Right cardiac atrium (tissue), 5 donors: ENCODE measurements around the gene FTSJ3. TPM values are rescaled to one million over a fixed set of nuclear protein-coding genes. Genes with fewer than 3 reads are reported as not detected.

Experiments used
- ATAC-seq, 2 donors: fragments of 200-7000 bp; cut with Tn5 transposase; one replicate each; pipeline versions ENCODE4 v1.8.0 to v1.9.1; 2020; ENCODE audit warnings: moderate library complexity in 2 of 2, mild to moderate bottlenecking in 1 of 2
- DNase-seq, 3 donors: peaks; one replicate each; pipeline ENCODE4 v3.0.0-alpha.2; 2020
- H3K27ac ChIP-seq: one replicate; pipeline ENCODE4 v1.5.1; 2013; ENCODE audit warnings: mild to moderate bottlenecking, low read length, control low read depth, moderate library complexity
- H3K27me3 ChIP-seq: one replicate; pipeline ENCODE4 v1.6.1; 2013; ENCODE audit not compliant: control insufficient read depth, insufficient read depth
- H3K4me1 ChIP-seq: one replicate; pipeline ENCODE4 v1.6.1; 2013; ENCODE audit warnings: low read length; ENCODE audit not compliant: control insufficient read depth, insufficient read depth
- H3K4me3 ChIP-seq: one replicate; pipeline ENCODE4 v1.5.1; 2013; ENCODE audit warnings: low read length, control low read depth
- H3K9me3 ChIP-seq: one replicate; pipeline ENCODE4 v1.6.1; 2013; ENCODE audit warnings: low read length; ENCODE audit not compliant: control insufficient read depth
- WGBS: extraction: QIAGEN DNeasy Blood & Tissue Kit; methylation state at CpG from one replicate; pipeline ENCODE4 v1.1.7; 2013; 5-methylcytosine and 5-hydroxymethylcytosine counted together
- intact Hi-C, 4 donors: fragments of 100-400 bp; cut with DNase I; formaldehyde crosslinking; loops; one replicate each; pipeline versions ENCODE4 v1.11.0 to v1.14.0; 2022 to 2023
- polyA plus RNA-seq: library from polyadenylated mRNA; stranded (reverse); fragments of 200-250 nt; gene quantifications from one replicate; pipeline ENCODE4 v1.2.3, GENCODE V29; 2013
- total RNA-seq, 4 donors: library from RNA; stranded (reverse); fragmentation: NEBNext Ultra II Directional; extraction: Animal tissue kit (Norgen Biotek cat#: 25700); gene quantifications; one replicate each; pipeline ENCODE4 v1.2.1, GENCODE V29; 2021
- donor health status: healthy with polysubstance abuse.
- donor health status: DM: no; HTN: yes; CAD: no.
- donor health status: DM: no; HTN: no; CAD: no.
- donor health status: DM: no; HTN: yes; CAD: no; lungs with severe emphysema.
- donor health status: DM: yes; HTN: yes; CAD: no.

Gene FTSJ3
- total and polyA plus RNA-seq, 5 donors: 17.2 to 52.3 (median 34.6) TPM

DNA sequence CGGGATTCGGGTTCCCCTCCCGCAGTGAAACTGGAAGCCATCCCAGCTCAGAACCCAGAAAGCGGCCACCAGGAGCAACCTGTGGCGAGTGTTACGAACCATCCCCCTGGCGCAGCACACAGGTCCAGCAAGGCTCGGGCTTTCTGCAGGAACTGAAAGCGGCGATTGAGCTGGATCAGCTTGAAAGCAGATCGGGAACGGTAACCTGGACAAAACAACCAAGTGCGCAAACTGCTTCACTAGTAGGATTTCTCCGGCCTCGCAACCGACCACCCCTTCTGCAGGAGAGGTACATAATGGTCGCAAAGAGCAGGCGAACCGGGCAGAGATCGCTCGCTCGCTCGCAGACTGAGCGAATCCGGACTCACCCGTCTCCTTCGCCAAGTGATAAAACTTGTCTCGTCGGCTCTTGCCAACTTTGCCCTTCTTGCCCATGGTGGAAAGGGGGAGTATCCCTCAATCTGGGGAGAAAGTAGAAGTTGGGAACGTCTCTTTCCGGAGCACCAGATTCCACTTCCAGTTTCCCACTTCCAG is 928 bp downstream of the FTSJ3 start:
- intact Hi-C loops: no loop called here
- WGBS: under 1% methylated on average over 31 of the region's 31 CpGs
- peak in 1 of 3 donors; percentile 74 for DNase-seq

DNA sequence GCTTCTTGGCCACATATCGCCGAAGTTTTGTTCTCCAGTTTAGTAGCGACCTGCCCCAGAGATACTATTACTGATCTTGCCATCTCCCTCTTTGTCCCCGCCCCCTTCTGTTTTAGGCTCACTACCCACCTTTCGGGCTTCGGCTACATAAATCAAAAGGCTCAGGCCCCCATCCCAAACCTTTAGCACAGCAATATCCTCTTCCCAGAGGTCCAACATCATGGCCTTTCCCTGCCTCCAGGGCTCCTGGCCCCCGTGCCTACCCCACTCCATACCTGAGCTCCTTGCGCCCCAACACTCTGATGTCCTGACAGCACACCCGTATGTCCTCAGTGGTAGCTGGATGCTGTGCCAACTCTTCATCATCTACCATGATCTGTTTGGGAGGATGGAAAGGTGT is 3.1 kb downstream of the FTSJ3 start:
- DNase-seq: peak in 1 of 3 donors; percentile 20

More for the DNA sequence above, 928 bp downstream of the FTSJ3 start:
- ATAC-seq: peak; percentile 1 to 2
- Histone ChIP-seq H3K4me1 (no peaks in the 10 kb centered on the region), H3K27ac (peak overlapping the region; percentile 86), H3K27me3 (no peaks in the 10 kb centered on the region), H3K9me3 (no peaks in the 10 kb centered on the region), H3K4me3 (peak overlapping the region; percentile 50)

DNA sequence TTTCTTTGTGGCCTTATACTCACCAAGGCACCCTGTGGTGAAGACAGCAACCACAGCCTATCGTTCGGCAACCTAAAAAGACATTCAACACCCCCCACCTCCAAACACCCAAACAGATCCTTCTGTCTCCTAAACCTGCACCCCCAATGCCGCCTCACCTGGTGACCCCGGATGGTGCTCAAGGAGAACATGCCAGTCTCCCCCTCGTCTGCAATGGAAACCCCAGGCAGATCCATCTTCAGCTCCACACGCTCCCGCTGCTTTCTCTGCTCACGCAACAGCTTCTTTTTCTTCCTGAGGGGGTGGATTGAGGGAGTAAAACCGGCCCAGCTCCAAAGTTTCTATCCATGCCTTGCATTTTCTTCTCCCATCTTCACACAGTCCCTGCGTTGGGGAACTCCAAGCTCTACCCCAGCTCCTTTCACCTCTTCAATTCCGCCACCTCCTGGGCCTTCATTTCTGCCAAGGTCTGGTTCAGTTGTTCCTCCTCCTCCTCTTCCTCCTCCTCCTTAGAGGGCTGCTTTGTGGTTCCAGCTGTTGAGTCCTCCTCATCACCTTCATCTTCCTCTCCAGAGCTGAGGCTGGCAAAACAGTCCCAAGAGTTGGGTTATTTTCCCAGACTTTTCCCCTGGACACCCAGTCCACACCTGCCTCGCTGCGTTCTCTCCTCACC is 3.7 kb downstream of the FTSJ3 start:
- intact Hi-C loops: no loop called here
- peak in 2 of 3 donors; percentile 26 to 45 for DNase-seq
- Histone ChIP-seq H3K27ac (no peak overlapping the region), H3K4me1 (peaks cover 8% of the 10 kb centered on the region), H3K9me3 (no peaks in the 10 kb centered on the region), H3K4me3 (no peak overlapping the region), H3K27me3 (no peaks in the 10 kb centered on the region)
- ATAC-seq: no peak
- 91% methylated on average over 13 of the region's 13 CpGs for WGBS

More for the DNA sequence above, 3.1 kb downstream of the FTSJ3 start:
- ATAC-seq: no peak
- Histone ChIP-seq H3K4me3 (no peak overlapping the region), H3K9me3 (no peaks in the 10 kb centered on the region), H3K27me3 (no peaks in the 10 kb centered on the region), H3K27ac (no peak overlapping the region), H3K4me1 (peaks cover 8% of the 10 kb centered on the region)
- 93% methylated on average over 9 of the region's 9 CpGs for WGBS
- intact Hi-C loops: no loop called here

DNA sequence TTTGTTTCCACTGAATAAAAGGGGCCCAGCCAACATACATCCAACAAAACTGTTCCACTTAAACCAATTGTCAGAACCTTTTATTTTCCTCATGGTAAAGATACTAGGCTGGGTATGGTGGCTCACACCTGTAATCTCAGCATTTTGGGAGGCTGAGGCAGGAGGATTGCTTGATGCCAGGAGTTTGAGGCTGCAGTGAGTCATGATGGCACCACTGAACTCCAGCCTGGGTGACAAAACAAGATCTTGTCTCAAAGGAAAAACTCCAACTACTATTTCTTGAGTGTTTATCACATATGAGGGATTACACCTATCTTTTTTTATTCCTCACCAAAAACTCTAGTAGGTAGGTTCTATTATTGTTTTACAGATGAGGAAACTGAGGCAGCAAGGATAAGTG is 4.9 kb downstream of the FTSJ3 start:
- Histone ChIP-seq H3K9me3 (no peaks in the 10 kb centered on the region), H3K27ac (no peak overlapping the region), H3K4me1 (peaks cover 8% of the 10 kb centered on the region), H3K27me3 (no peaks in the 10 kb centered on the region), H3K4me3 (no peak overlapping the region)
- intact Hi-C loops: no loop called here
- ATAC-seq: no peak
- no peak for DNase-seq

DNA sequence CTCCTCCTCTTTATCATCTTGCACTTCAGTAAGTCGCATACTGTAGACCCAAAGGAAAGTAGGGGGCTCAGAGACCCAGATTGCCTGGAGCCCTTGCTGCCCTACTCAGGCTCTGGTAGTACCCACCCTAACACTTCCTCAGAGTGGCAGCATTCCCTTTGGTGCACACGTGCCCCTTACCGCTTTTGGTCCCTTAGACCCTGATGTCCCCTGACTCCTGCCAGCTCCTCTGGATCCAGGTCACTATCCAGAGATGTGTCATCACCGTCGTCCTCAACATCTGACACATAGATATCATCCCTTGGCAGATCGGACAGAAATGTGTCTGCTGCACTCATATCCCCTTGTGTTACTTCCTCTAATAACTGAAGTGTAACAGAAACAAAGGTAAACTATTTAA is 5.7 kb downstream of the FTSJ3 start:
- DNase-seq (peak in 2 of 3 donors; percentile 53 to 67), ATAC-seq (peak; percentile 57 to 59)
- Histone ChIP-seq H3K27ac (peak overlapping the region; percentile 51), H3K4me3 (no peak overlapping the region), H3K9me3 (no peaks in the 10 kb centered on the region), H3K4me1 (peaks cover 8% of the 10 kb centered on the region), H3K27me3 (no peaks in the 10 kb centered on the region)
- 48% methylated on average over 6 of the region's 6 CpGs for WGBS
- intact Hi-C loops: no loop called here

DNA sequence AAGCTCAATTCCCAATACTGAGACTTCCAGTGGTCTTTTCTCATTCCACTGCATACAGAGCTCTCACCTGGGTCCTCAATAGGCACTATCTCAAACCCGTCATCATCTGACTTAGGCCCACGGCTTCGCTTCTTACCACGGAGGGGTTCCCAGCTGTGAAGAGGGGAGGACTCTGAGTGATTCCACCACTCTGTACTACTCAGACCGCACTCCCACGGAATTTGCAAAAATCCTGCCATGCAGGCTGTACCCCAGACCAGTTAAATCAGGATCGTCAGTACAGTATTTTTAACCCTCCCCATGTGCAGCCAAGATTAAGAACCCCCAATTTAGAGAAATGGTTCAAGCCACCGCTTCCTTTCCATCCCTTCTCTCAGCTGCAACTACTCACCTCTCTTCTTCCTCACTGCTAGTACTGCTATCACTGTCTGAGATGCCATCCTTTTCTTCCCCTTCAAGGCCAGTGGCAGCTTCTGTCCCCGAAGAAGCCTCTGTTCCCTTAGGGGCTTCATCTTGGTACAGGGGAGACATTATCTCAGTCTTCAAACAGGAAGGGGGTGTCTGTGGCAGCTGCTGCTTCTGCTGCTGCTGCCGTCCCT is 6.4 kb downstream of the FTSJ3 start:
- Histone ChIP-seq H3K27me3 (no peaks in the 10 kb centered on the region), H3K4me1 (peaks cover 8% of the 10 kb centered on the region), H3K9me3 (no peaks in the 10 kb centered on the region), H3K27ac (peak overlapping the region; percentile 51), H3K4me3 (no peak overlapping the region)
- 80% methylated on average over 10 of the region's 10 CpGs for WGBS
- intact Hi-C loops: no loop called here
- no peak for DNase-seq
- no peak for ATAC-seq

DNA sequence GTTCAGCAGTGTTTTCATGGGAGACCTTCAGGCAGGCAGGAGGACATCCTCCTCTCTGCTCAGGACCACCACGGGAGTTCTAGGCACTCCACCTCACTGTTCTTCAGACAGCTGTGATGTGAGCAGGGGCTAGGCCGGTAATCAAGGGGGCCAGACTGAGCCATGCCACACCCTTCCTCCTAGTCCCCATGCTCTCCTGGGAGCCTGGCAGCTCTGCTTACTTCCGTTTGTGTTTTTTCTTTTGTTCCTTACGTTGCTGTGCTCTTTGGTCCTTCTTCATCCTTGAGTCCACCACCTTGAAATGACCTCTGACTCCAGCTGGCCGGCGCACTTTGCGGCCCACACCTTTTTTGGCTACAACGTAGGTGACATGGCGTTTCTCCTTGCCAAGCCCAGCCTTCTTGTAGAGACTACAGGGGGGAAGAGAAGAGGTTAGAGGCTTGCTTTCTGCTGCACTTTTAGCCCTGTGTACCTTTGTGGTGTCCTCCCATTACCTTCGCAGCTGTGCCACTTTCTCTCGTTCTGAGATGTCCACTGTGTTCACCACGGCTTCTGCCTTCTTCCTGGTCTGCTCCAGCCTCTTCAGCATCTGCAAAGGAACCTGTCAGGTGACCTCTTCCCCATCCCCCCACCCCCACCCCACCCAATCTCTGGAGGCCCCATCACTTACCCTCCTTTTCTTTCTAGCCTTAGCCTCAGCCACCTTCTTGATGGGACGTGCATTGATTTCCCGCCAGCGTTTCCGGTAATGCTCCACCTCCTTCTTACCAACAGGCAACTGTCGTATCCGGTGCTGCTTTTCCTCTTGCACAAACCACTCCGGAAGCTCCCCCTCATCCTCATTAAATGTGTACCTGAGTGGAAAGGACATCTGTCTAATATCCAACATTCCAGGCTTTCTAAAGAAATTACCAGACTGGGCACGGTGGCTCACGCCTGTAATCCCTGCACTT is 7.6 kb downstream of the FTSJ3 start:
- H3K4me3 ChIP-seq: no peak overlapping the region
- ATAC-seq (peak; percentile 27 to 31), DNase-seq (peak in 1 of 3 donors; percentile 35)
- intact Hi-C loops: no loop called here
- H3K9me3 ChIP-seq: no peaks in the 10 kb centered on the region
- peak overlapping the region; percentile 39 for H3K27ac ChIP-seq
- H3K27me3 ChIP-seq: no peaks in the 10 kb centered on the region
- H3K4me1 ChIP-seq: peaks cover 8% of the 10 kb centered on the region
- WGBS: 59% methylated on average over 21 of the region's 21 CpGs

DNA sequence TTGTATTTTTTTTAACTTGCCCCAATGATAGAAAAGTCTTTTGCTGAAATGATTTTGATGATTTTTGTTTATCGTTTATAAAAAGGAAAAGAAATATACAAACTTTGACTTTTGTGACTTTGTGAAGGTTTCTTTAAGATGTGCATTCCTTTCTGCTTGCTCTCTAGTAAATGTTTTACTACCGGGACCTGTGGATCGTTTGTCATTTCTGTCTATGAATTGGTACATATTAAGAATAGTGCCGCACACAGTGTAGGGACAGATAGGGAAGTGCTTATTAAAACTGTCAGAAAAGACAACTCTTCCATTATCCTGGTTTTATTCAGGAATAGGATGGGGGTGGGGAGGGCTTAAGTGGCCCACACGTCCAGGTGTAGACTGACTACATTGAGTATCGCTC is 8.3 kb downstream of the FTSJ3 start:
- no peak overlapping the region for H3K27ac ChIP-seq
- no peaks in the 10 kb centered on the region for H3K9me3 ChIP-seq
- no peak for ATAC-seq
- H3K27me3 ChIP-seq: no peaks in the 10 kb centered on the region
- H3K4me3 ChIP-seq: no peak overlapping the region
- DNase-seq: no peak
- intact Hi-C loops: no loop called here
- WGBS: 72% methylated on average over 6 of the region's 6 CpGs
- H3K4me1 ChIP-seq: peaks cover 8% of the 10 kb centered on the region

DNA sequence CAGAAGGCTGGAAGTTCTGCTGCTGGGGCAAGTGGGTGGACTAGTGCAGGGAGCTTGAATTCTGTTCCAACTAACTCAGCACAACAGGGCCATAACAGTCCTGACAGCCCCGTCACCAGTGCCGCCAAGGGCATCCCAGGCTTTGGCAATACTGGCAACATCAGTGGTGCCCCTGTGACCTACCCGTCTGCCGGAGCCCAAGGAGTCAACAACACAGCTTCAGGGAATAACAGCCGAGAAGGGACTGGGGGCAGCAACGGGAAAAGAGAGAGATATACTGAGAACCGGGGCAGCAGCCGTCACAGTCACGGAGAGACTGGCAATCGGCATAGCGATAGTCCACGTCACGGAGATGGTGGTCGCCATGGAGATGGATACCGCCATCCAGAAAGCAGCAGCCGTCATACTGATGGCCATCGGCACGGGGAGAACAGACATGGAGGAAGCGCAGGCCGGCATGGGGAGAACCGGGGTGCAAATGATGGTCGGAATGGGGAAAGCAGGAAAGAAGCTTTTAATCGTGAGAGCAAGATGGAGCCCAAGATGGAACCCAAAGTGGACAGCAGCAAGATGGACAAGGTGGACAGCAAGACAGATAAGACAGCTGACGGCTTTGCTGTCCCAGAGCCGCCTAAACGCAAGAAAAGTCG is 9.6 kb downstream of the FTSJ3 start:
- H3K27me3 ChIP-seq: no peaks in the 10 kb centered on the region
- WGBS: 94% methylated on average over 27 of the region's 27 CpGs
- peaks cover 8% of the 10 kb centered on the region for H3K4me1 ChIP-seq
- peak in 1 of 3 donors; percentile 41 for DNase-seq
- H3K4me3 ChIP-seq: no peak overlapping the region
- intact Hi-C loops: no loop called here
- no peaks in the 10 kb centered on the region for H3K9me3 ChIP-seq
- no peak for ATAC-seq
- no peak overlapping the region for H3K27ac ChIP-seq

DNA sequence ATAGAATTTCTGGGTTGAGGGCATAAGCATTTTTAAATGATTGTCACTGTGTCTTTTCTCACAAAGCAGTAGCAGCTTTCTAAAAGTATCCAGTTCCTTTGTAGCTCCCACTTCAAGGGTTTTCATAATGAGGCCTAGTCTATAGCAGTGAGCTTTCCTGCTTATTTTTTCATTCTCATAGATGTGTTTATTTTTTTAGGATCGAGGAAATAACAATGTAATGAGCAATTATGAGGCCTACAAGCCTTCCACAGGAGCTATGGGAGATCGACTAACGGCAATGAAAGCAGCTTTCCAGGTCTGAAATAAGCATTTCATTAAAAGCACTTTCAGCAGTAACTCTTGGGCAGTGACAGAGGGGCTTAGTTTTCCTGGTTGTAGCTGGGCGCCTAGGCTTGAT is 10.8 kb downstream of the FTSJ3 start:
- intact Hi-C loops: no loop called here
- Histone ChIP-seq H3K27ac (no peak overlapping the region), H3K27me3 (no peaks in the 10 kb centered on the region), H3K4me3 (no peak overlapping the region), H3K9me3 (no peaks in the 10 kb centered on the region), H3K4me1 (peaks cover 8% of the 10 kb centered on the region)
- 91% methylated on average over 4 of the region's 4 CpGs for WGBS
- DNase-seq: no peak
- no peak for ATAC-seq
